ENCODE data around the gene CALR.

DNA sequence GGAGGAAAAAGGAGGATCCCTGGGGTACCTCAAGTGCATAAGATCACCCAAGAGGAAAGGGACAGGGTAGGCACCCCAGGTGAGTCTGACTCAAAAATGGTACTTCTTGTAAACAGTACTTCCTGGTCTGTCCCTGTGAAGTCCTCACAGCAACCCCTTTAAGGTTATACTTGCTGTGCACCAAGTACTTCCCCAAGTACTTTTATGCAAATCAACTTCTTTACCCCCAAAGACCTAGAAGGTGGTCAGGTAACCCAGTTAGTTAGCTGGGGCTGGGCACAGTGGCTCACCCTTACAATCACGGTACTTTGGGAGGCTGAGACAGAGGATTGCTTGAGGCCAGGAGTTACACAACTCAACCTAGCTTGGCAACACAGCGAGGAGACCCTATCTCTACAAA is 2.5 kb downstream of the CALR start:
- TF ChIP-seq CTCF (IDR thresholded peaks at IDR 0.05) (no peak), POLR2A (IDR thresholded peaks at IDR 0.05) (no peak)
